Adipocyte (in vitro differentiated cells): ENCODE results near the gene PAQR8.
"Not testable (repeated sequence)": the region's sequence is repeated elsewhere in the genome, so short reads cannot be mapped to it uniquely, and the experiment has no call there.

Experiments used
- DNase-seq: peaks from one replicate; pipeline ENCODE4 v3.0.0-alpha.2; 2015; ENCODE audit warnings: low read depth
- H3K27me3 ChIP-seq: replicated peaks from 2 replicates; pipeline ENCODE4 v1.7.0; 2013; ENCODE audit warnings: mild to moderate bottlenecking, low read length, moderate library complexity; ENCODE audit not compliant: control insufficient read depth, insufficient read depth
- H3K36me3 ChIP-seq: 2 replicates; pipeline ENCODE4 v1.7.0; 2013; ENCODE audit warnings: low read length, mild to moderate bottlenecking, moderate library complexity; ENCODE audit not compliant: control insufficient read depth, insufficient read depth, severe bottlenecking
- H3K4me1 ChIP-seq: 2 replicates; pipeline ENCODE4 v1.7.0; 2013; ENCODE audit warnings: mild to moderate bottlenecking, low read length, moderate library complexity; ENCODE audit not compliant: control insufficient read depth, insufficient read depth
- H3K4me3 ChIP-seq: 2 replicates; pipeline ENCODE4 v1.7.0; 2013; ENCODE audit warnings: mild to moderate bottlenecking, low read length, moderate library complexity
- H3K9ac ChIP-seq: 2 replicates; pipeline ENCODE4 v1.7.0; 2013; ENCODE audit warnings: mild to moderate bottlenecking, low read length, moderate library complexity
- H3K9me3 ChIP-seq: 2 replicates; pipeline ENCODE4 v1.7.0; 2013; ENCODE audit warnings: mild to moderate bottlenecking, low read length, moderate library complexity; ENCODE audit not compliant: control insufficient read depth

Gene PAQR8

GRCh38 chr6:52385074-52385473 lies 23.1 kb downstream of the PAQR8 start:
- Histone ChIP-seq H3K9ac (no peak overlapping the region), H3K36me3 (no peaks in the 10 kb centered on the region), H3K4me1 (peaks cover 7% of the 10 kb centered on the region), H3K27me3 (no peaks in the 10 kb centered on the region), H3K4me3 (no peak overlapping the region), H3K9me3 (no peaks in the 10 kb centered on the region)
- DNase-seq = no peak

GRCh38 chr6:52388119-52388518 lies 26.2 kb downstream of the PAQR8 start:
- H3K4me1 ChIP-seq = peaks cover 13% of the 10 kb centered on the region
- not testable (repeated sequence) for H3K9me3 ChIP-seq, H3K36me3 ChIP-seq, H3K9ac ChIP-seq, DNase-seq, H3K4me3 ChIP-seq, H3K27me3 ChIP-seq

- peaks cover 13% of the 10 kb centered on the region for H3K4me1 ChIP-seq
- no peaks in the 10 kb centered on the region for H3K36me3 ChIP-seq
- no peaks in the 10 kb centered on the region for H3K9me3 ChIP-seq
- H3K9ac ChIP-seq = no peak overlapping the region
- H3K4me3 ChIP-seq = no peak overlapping the region
- DNase-seq = no peak
- H3K27me3 ChIP-seq = no peaks in the 10 kb centered on the region
Observed at GRCh38 chr6:52388790-52389189, 26.8 kb downstream of the PAQR8 start.

- Histone ChIP-seq H3K27me3 (no peaks in the 10 kb centered on the region), H3K9ac (no peak overlapping the region), H3K4me1 (peaks cover 13% of the 10 kb centered on the region), H3K36me3 (no peaks in the 10 kb centered on the region), H3K4me3 (no peak overlapping the region), H3K9me3 (no peaks in the 10 kb centered on the region)
- no peak for DNase-seq
Observed at GRCh38 chr6:52389264-52389625, 27.3 kb downstream of the PAQR8 start.

- Histone ChIP-seq H3K9me3 (no peaks in the 10 kb centered on the region), H3K36me3 (no peaks in the 10 kb centered on the region), H3K4me3 (no peak overlapping the region), H3K4me1 (peaks cover 13% of the 10 kb centered on the region), H3K9ac (no peak overlapping the region), H3K27me3 (no peaks in the 10 kb centered on the region)
- DNase-seq = peak; percentile 8
Observed at GRCh38 chr6:52389626-52390360, 27.8 kb downstream of the PAQR8 start.

- Histone ChIP-seq H3K9ac (no peak overlapping the region), H3K36me3 (no peaks in the 10 kb centered on the region), H3K9me3 (no peaks in the 10 kb centered on the region), H3K27me3 (no peaks in the 10 kb centered on the region), H3K4me3 (no peak overlapping the region), H3K4me1 (peaks cover 13% of the 10 kb centered on the region)
- DNase-seq = peak; percentile 36
Observed at GRCh38 chr6:52390361-52390727, 28.4 kb downstream of the PAQR8 start.

GRCh38 chr6:52391599-52391998 lies 29.6 kb downstream of the PAQR8 start:
- DNase-seq = no peak
- no peaks in the 10 kb centered on the region for H3K36me3 ChIP-seq
- H3K27me3 ChIP-seq = no peaks in the 10 kb centered on the region
- H3K4me3 ChIP-seq = no peak overlapping the region
- no peaks in the 10 kb centered on the region for H3K9me3 ChIP-seq
- H3K4me1 ChIP-seq = peaks cover 13% of the 10 kb centered on the region
- no peak overlapping the region for H3K9ac ChIP-seq

- H3K9ac ChIP-seq = no peak overlapping the region
- H3K36me3 ChIP-seq = no peaks in the 10 kb centered on the region
- peak; percentile 42 for DNase-seq
- H3K27me3 ChIP-seq = no peaks in the 10 kb centered on the region
- no peak overlapping the region for H3K4me3 ChIP-seq
- H3K4me1 ChIP-seq = peaks cover 13% of the 10 kb centered on the region
- H3K9me3 ChIP-seq = no peaks in the 10 kb centered on the region
Observed at GRCh38 chr6:52392944-52393343, 31.0 kb downstream of the PAQR8 start.

GRCh38 chr6:52393780-52394179 lies 31.8 kb downstream of the PAQR8 start:
- Histone ChIP-seq H3K27me3 (no peaks in the 10 kb centered on the region), H3K9ac (no peak overlapping the region), H3K36me3 (no peaks in the 10 kb centered on the region), H3K4me1 (peaks cover 13% of the 10 kb centered on the region), H3K4me3 (no peak overlapping the region), H3K9me3 (no peaks in the 10 kb centered on the region)
- no peak for DNase-seq

GRCh38 chr6:52394251-52394666 lies 32.3 kb downstream of the PAQR8 start:
- H3K27me3 ChIP-seq = no peaks in the 10 kb centered on the region
- no peak overlapping the region for H3K4me3 ChIP-seq
- peaks cover 13% of the 10 kb centered on the region for H3K4me1 ChIP-seq
- H3K36me3 ChIP-seq = no peaks in the 10 kb centered on the region
- no peaks in the 10 kb centered on the region for H3K9me3 ChIP-seq
- H3K9ac ChIP-seq = no peak overlapping the region
- no peak for DNase-seq

- no peak for DNase-seq
- Histone ChIP-seq H3K36me3 (no peaks in the 10 kb centered on the region), H3K4me3 (no peak overlapping the region), H3K4me1 (peaks cover 4% of the 10 kb centered on the region), H3K27me3 (no peaks in the 10 kb centered on the region), H3K9me3 (no peaks in the 10 kb centered on the region), H3K9ac (no peak overlapping the region)
Observed at GRCh38 chr6:52395969-52396368, 34.0 kb downstream of the PAQR8 start.
